ENCODE results near the gene DLG2. TPM values are rescaled to one million over a fixed set of nuclear protein-coding genes. Genes with fewer than 3 reads are reported as not detected.

The DLG2 gene
- total and polyA plus RNA-seq, 2 donors (not counting 3 experiments of a cell fraction or from before 2014, with no cell fraction given): 0.15 to 1.1 TPM

DNA sequence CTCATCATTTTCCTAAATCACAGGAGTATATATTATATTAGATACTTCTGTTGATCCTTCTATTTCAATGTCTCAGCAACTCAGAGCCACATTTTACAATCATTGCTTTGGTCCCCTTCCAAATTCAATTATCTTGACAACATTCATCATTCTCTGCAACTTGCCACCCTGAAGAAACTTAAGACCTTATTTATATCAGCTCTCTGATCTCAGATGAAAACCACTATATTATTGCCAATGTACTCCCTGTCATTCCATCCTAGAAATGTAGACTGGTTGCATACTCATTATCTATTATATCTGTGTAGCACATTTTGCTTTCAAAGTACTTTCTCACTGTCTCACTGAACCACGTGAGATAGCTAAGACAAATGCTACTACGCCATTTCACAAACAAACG, 379.3 kb downstream of the DLG2 start:
- no peak for FAIRE-seq
- no peaks in the 10 kb centered on the region for H3K79me2 ChIP-seq (ENCODE audit: control insufficient read depth, insufficient read depth, low read length)
- peaks cover 3% of the 10 kb centered on the region for H3K9me3 ChIP-seq (replicated peaks; ENCODE audit: control insufficient read depth, insufficient read depth, low read length)
- H3K4me1 ChIP-seq (ENCODE audit: control insufficient read depth, extremely low read depth, insufficient read depth, low read length): no peaks in the 10 kb centered on the region
- no peaks in the 10 kb centered on the region for H3K36me3 ChIP-seq (ENCODE audit: control insufficient read depth in 2 of 2, extremely low read depth in 1 of 2, insufficient read depth in 2 of 2, low read length in 2 of 2)
- no peaks in the 10 kb centered on the region for H3K9me1 ChIP-seq (replicated peaks; ENCODE audit: control insufficient read depth, extremely low read depth, insufficient read depth, low read length)
- TF ChIP-seq MYC (IDR thresholded peaks at IDR 0.05; ENCODE audit: low read depth, low read length) (no peak), JUN (IDR thresholded peaks at IDR 0.05; ENCODE audit: borderline replicate concordance, insufficient read depth, insufficient read length, low read depth) (no peak), POLR2AphosphoS5 (IDR thresholded peaks at IDR 0.05; ENCODE audit: insufficient read depth, low read depth, low read length) (no peak), EZH2 (IDR thresholded peaks at IDR 0.05; ENCODE audit: borderline replicate concordance, low read depth, low read length, severe bottlenecking) (no peak), POLR2A (IDR thresholded peaks at IDR 0.05; ENCODE audit: low read depth, low read length) (no peak), FOS (IDR thresholded peaks at IDR 0.05; ENCODE audit: borderline replicate concordance, insufficient read depth, low read length) (no peak), GATA2 (IDR thresholded peaks at IDR 0.05; ENCODE audit: insufficient read depth, insufficient read length, low read depth, low read length) (no peak)
- TF ChIP-seq, protein P1, sequence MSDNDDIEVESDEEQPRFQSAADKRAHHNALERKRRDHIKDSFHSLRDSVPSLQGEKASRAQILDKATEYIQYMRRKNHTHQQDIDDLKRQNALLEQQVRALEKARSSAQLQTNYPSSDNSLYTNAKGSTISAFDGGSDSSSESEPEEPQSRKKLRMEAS (IDR thresholded peaks at IDR 0.05; ENCODE audit: insufficient read depth, insufficient read length): no peak
- TF ChIP-seq, protein P2, sequence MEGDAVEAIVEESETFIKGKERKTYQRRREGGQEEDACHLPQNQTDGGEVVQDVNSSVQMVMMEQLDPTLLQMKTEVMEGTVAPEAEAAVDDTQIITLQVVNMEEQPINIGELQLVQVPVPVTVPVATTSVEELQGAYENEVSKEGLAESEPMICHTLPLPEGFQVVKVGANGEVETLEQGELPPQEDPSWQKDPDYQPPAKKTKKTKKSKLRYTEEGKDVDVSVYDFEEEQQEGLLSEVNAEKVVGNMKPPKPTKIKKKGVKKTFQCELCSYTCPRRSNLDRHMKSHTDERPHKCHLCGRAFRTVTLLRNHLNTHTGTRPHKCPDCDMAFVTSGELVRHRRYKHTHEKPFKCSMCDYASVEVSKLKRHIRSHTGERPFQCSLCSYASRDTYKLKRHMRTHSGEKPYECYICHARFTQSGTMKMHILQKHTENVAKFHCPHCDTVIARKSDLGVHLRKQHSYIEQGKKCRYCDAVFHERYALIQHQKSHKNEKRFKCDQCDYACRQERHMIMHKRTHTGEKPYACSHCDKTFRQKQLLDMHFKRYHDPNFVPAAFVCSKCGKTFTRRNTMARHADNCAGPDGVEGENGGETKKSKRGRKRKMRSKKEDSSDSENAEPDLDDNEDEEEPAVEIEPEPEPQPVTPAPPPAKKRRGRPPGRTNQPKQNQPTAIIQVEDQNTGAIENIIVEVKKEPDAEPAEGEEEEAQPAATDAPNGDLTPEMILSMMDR (IDR thresholded peaks at IDR 0.05; ENCODE audit: extremely low read depth in 1 of 2, insufficient read depth in 1 of 2, low read depth in 1 of 2, low read length in 2 of 2): no peak
- no peaks in the 10 kb centered on the region for H4K20me1 ChIP-seq (replicated peaks; ENCODE audit: control insufficient read depth, extremely low read depth, insufficient read depth, low read length)
- intact Hi-C loops (cut with micrococcal nuclease): no loop called here
- POLR2A ChIA-PET: no interaction called here
- no peak overlapping the region for H3K4me2 ChIP-seq (ENCODE audit: insufficient read depth, low read length)
- no TSS peak for BruUV-seq (replicated peaks)
- no peak overlapping the region for H2AFZ ChIP-seq (ENCODE audit: low read depth, low read length)
- no peak overlapping the region for H3K27ac ChIP-seq (ENCODE audit: insufficient read depth, low read depth, low read length)
- no peak overlapping the region for H3K9ac ChIP-seq (replicated peaks; ENCODE audit: extremely low read depth, insufficient read depth, low read length)
- no peaks in the 10 kb centered on the region for H3K27me3 ChIP-seq (ENCODE audit: control insufficient read depth in 2 of 2, insufficient read depth in 2 of 2, low read length in 2 of 2)
- DNase-seq (ENCODE audit: low read depth, low spot score): no peak
- dilution Hi-C loops (cut with MboI; ENCODE audit: extremely low pct_ligation_motif_present, low sequenced_read_pairs): no loop called here
- H3K4me3 ChIP-seq (replicated peaks in 1 of 3; ENCODE audit: insufficient read depth in 1 of 3, low read depth in 1 of 3, low read length in 3 of 3): no peak overlapping the region
- CTCF ChIA-PET: no interaction called here
